ENCODE measurements around the gene KHDRBS2.

GRCh38 chr6:61950811-61951210 is 335.2 kb downstream of the KHDRBS2 start:
- TF ChIP-seq GATA2 (IDR thresholded peaks at IDR 0.05; ENCODE audit: low read depth, low read length) (no peak), GATA3 (IDR thresholded peaks at IDR 0.05; ENCODE audit: low read depth, low read length) (no peak)
